Neural progenitor cell (in vitro differentiated cells): ENCODE measurements around the gene NRG2. TPM values are rescaled to one million over a fixed set of nuclear protein-coding genes. Genes with fewer than 3 reads are reported as not detected.
A peak's percentile ranks its signal among the peaks of the same experiment; 100 is the strongest.

Experiments
- DNase-seq: peaks from one replicate; pipeline ENCODE4 v3.0.0-alpha.2; 2016; ENCODE audit warnings: low spot score
- H2AFZ ChIP-seq: fragments of 200-600 bp; sonication (generic); replicated peaks from 2 replicates; pipeline ENCODE4 v1.6.1; 2016; ENCODE audit warnings: antibody characterized with exemption
- H3F3A ChIP-seq: fragments of 200-600 bp; sonication (generic); 2 replicates; pipeline ENCODE4 v1.6.1; 2016; ENCODE audit warnings: antibody characterized with exemption, low read depth
- H3K27ac ChIP-seq: fragments of 200-600 bp; sonication (generic); 2 replicates; pipeline ENCODE4 v1.5.1; 2016; ENCODE audit warnings: mild to moderate bottlenecking
- H3K27me3 ChIP-seq: fragments of 200-600 bp; sonication (generic); 2 replicates; pipeline ENCODE4 v1.6.1; 2016; ENCODE audit warnings: mild to moderate bottlenecking, moderate library complexity
- H3K36me3 ChIP-seq: fragments of 200-600 bp; sonication (generic); 2 replicates; pipeline ENCODE4 v1.5.1; 2016
- H3K4me1 ChIP-seq: fragments of 200-600 bp; sonication (generic); 2 replicates; pipeline ENCODE4 v1.6.1; 2016; ENCODE audit warnings: mixed run types
- H3K4me2 ChIP-seq: fragments of 200-600 bp; sonication (generic); 2 replicates; pipeline ENCODE4 v1.6.1; 2016
- H3K4me3 ChIP-seq: fragments of 200-600 bp; sonication (generic); 2 replicates; pipeline ENCODE4 v1.5.1; 2016
- H3K79me2 ChIP-seq: fragments of 200-600 bp; sonication (generic); 2 replicates; pipeline ENCODE4 v1.6.1; 2016; ENCODE audit warnings: low read depth
- H3K9ac ChIP-seq: fragments of 200-600 bp; sonication (generic); 2 replicates; pipeline ENCODE4 v1.6.1; 2016
- H3K9me3 ChIP-seq: fragments of 200-600 bp; sonication (generic); 2 replicates; pipeline ENCODE4 v1.5.1; 2016; ENCODE audit warnings: low read depth
- H4K20me1 ChIP-seq: fragments of 200-600 bp; sonication (generic); 2 replicates; pipeline ENCODE4 v1.6.1; 2016; ENCODE audit warnings: low read depth
- H3K27ac Mint-ChIP-seq: 3 replicates; pipeline ENCODE4 v1.8.0; 2021; ENCODE audit warnings: mixed read lengths
- H3K27me3 Mint-ChIP-seq: 2 replicates; pipeline ENCODE4 v1.8.0; 2022; ENCODE audit warnings: low read depth, mild to moderate bottlenecking, inconsistent platforms, moderate library complexity, mixed read lengths; ENCODE audit not compliant: insufficient read depth
- H3K36me3 Mint-ChIP-seq: 3 replicates; pipeline ENCODE4 v1.8.0; 2021; ENCODE audit warnings: mixed read lengths
- H3K4me1 Mint-ChIP-seq: 3 replicates; pipeline ENCODE4 v1.8.0; 2021; ENCODE audit warnings: mixed read lengths
- H3K4me3 Mint-ChIP-seq: 3 replicates; pipeline ENCODE4 v1.8.0; 2021; ENCODE audit warnings: mild to moderate bottlenecking, moderate library complexity, mixed read lengths
- H3K9me3 Mint-ChIP-seq: 3 replicates; pipeline ENCODE4 v1.8.0; 2020; ENCODE audit warnings: mixed read lengths
- CTCF ChIP-seq: fragments of 200-600 bp; sonication (generic); IDR thresholded peaks from 2 replicates; pipeline ENCODE4 v1.5.1; 2017; ENCODE audit warnings: antibody characterized with exemption, mild to moderate bottlenecking
- EZH2 ChIP-seq: fragments of 200-600 bp; sonication (generic); IDR thresholded peaks from 2 replicates; pipeline ENCODE4 v1.6.1; 2017; ENCODE audit warnings: antibody characterized with exemption, mild to moderate bottlenecking, moderate library complexity
- EZH2phosphoT487 ChIP-seq: fragments of 200-600 bp; sonication (generic); IDR thresholded peaks from 2 replicates; pipeline ENCODE4 v1.6.1; 2017; ENCODE audit warnings: antibody characterized with exemption
- total RNA-seq: library from RNA; depleted of rRNA; stranded (reverse); fragments of >200 nt; gene quantifications from 2 replicates; pipeline ENCODE4 v1.2.3, GENCODE V29; 2015; ENCODE audit warnings: low replicate concordance

Gene NRG2
- total RNA-seq, 1 donor from 2014 or later = 0.13 TPM

- Histone ChIP-seq H3K4me3 (no peak overlapping the region), H3K27me3 (peaks cover 5% of the 10 kb centered on the region), H3K4me2 (no peak overlapping the region), H3K9ac (no peak overlapping the region), H2AFZ (no peak overlapping the region), H4K20me1 (no peaks in the 10 kb centered on the region), H3K4me1 (no peaks in the 10 kb centered on the region), H3F3A (no peaks in the 10 kb centered on the region), H3K36me3 (no peaks in the 10 kb centered on the region), H3K9me3 (no peaks in the 10 kb centered on the region), H3K79me2 (no peaks in the 10 kb centered on the region), H3K27ac (no peak overlapping the region)
- no peak for DNase-seq
- Mint-ChIP-seq H3K27me3 (peaks cover 10% of the 10 kb centered on the region), H3K27ac (no peak overlapping the region), H3K4me1 (no peaks in the 10 kb centered on the region), H3K9me3 (peaks cover 10% of the 10 kb centered on the region), H3K36me3 (no peaks in the 10 kb centered on the region), H3K4me3 (no peak overlapping the region)
- TF ChIP-seq EZH2phosphoT487 (no peak), EZH2 (no peak), CTCF (no peak)
Measured at GRCh38 chr5:139821806-139822552, 221.1 kb downstream of the NRG2 start.

- Histone ChIP-seq H2AFZ (no peak overlapping the region), H3K36me3 (no peaks in the 10 kb centered on the region), H4K20me1 (no peaks in the 10 kb centered on the region), H3K27ac (no peak overlapping the region), H3K4me3 (no peak overlapping the region), H3K4me1 (no peaks in the 10 kb centered on the region), H3K79me2 (no peaks in the 10 kb centered on the region), H3F3A (no peaks in the 10 kb centered on the region), H3K9me3 (no peaks in the 10 kb centered on the region), H3K27me3 (peaks cover 5% of the 10 kb centered on the region), H3K4me2 (no peak overlapping the region), H3K9ac (no peak overlapping the region)
- H3K4me1 Mint-ChIP-seq = no peaks in the 10 kb centered on the region
- peaks cover 10% of the 10 kb centered on the region for H3K27me3 Mint-ChIP-seq
- no peak for TF ChIP-seq EZH2phosphoT487
- no peak for TF ChIP-seq EZH2
- TF ChIP-seq CTCF = no peak
- no peaks in the 10 kb centered on the region for H3K36me3 Mint-ChIP-seq
- H3K4me3 Mint-ChIP-seq = no peak overlapping the region
- no peak overlapping the region for H3K27ac Mint-ChIP-seq
- no peak for DNase-seq
- H3K9me3 Mint-ChIP-seq = peaks cover 10% of the 10 kb centered on the region
Measured at GRCh38 chr5:139820606-139821005, 222.5 kb downstream of the NRG2 start.

GRCh38 chr5:139820130-139820529 is 223.0 kb downstream of the NRG2 start:
- H3K79me2 ChIP-seq = no peaks in the 10 kb centered on the region
- H3K9me3 ChIP-seq = no peaks in the 10 kb centered on the region
- H4K20me1 ChIP-seq = no peaks in the 10 kb centered on the region
- H3K4me1 ChIP-seq = no peaks in the 10 kb centered on the region
- no peak overlapping the region for H3K4me3 ChIP-seq
- peaks cover 10% of the 10 kb centered on the region for H3K9me3 Mint-ChIP-seq
- H3K4me3 Mint-ChIP-seq = no peak overlapping the region
- H3K36me3 ChIP-seq = no peaks in the 10 kb centered on the region
- H3K4me2 ChIP-seq = no peak overlapping the region
- H3K27me3 ChIP-seq = peaks cover 5% of the 10 kb centered on the region
- H3K27ac Mint-ChIP-seq = no peak overlapping the region
- no peak overlapping the region for H2AFZ ChIP-seq
- peak; percentile 23 for DNase-seq
- no peaks in the 10 kb centered on the region for H3K36me3 Mint-ChIP-seq
- no peak for TF ChIP-seq EZH2phosphoT487
- TF ChIP-seq CTCF = no peak
- TF ChIP-seq EZH2 = no peak
- H3K27me3 Mint-ChIP-seq = peaks cover 8% of the 10 kb centered on the region
- H3K27ac ChIP-seq = no peak overlapping the region
- H3K4me1 Mint-ChIP-seq = no peaks in the 10 kb centered on the region
- no peaks in the 10 kb centered on the region for H3F3A ChIP-seq
- H3K9ac ChIP-seq = no peak overlapping the region
